ENCODE data around the gene GPR183.

The GPR183 gene

GRCh38 chr13:99267927-99268326, 39.3 kb downstream of the GPR183 start:
- Mint-ChIP-seq H3K36me3 (ENCODE audit: insufficient read depth) (peaks cover 17% of the 10 kb centered on the region), H3K9me3 (peaks cover 5% of the 10 kb centered on the region), H3K4me1 (peaks cover 57% of the 10 kb centered on the region), H3K27ac (ENCODE audit: low read depth) (no peak overlapping the region), H3K27me3 (no peaks in the 10 kb centered on the region), H3K4me3 (no peak overlapping the region)
- DNase-seq (ENCODE audit: low spot score in 2 of 2) (no peak), ATAC-seq (replicated peaks; ENCODE audit: extremely low read depth, poor library complexity, severe bottlenecking) (no peak)

- peaks cover 14% of the 10 kb centered on the region for H3K36me3 Mint-ChIP-seq (ENCODE audit: insufficient read depth)
- ATAC-seq (replicated peaks; ENCODE audit: extremely low read depth, poor library complexity, severe bottlenecking) = no peak
- H3K27me3 Mint-ChIP-seq = no peaks in the 10 kb centered on the region
- peaks cover 49% of the 10 kb centered on the region for H3K4me1 Mint-ChIP-seq
- H3K9me3 Mint-ChIP-seq = no peaks in the 10 kb centered on the region
- no peak overlapping the region for H3K27ac Mint-ChIP-seq (ENCODE audit: low read depth)
- DNase-seq (ENCODE audit: low spot score in 2 of 2) = no peak
- H3K4me3 Mint-ChIP-seq = no peak overlapping the region
Measured at GRCh38 chr13:99266827-99267226, 40.4 kb downstream of the GPR183 start.

DNA sequence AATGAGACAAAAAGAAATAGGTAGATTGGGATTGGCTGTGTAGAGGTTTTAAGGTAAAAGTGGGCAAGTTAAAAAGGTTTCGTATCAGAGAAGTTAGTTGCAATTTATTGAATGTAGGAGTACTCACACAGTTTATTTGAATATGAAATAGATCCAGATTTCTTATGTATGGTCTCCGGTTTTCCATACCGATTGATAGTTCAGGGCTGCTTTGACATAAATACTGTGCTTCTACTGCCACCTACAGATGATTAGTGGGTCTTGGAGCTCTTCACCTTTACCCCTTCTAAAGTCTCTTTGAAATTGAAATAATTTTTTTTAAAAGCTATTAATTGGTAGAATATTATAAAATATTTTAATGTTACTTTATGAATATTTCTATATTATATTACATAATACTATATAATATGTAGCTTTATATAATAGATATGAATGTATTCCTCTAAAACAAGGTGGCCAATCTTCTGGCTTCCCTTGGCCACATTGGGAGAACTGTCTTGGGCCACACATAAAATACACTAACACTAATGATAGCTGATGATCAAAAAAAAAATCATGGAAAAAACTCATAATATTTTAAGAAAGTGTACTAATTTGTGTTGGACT, 41.3 kb downstream of the GPR183 start:
- peaks cover 49% of the 10 kb centered on the region for H3K4me1 Mint-ChIP-seq
- DNase-seq (ENCODE audit: low spot score in 2 of 2) = no peak

DNA sequence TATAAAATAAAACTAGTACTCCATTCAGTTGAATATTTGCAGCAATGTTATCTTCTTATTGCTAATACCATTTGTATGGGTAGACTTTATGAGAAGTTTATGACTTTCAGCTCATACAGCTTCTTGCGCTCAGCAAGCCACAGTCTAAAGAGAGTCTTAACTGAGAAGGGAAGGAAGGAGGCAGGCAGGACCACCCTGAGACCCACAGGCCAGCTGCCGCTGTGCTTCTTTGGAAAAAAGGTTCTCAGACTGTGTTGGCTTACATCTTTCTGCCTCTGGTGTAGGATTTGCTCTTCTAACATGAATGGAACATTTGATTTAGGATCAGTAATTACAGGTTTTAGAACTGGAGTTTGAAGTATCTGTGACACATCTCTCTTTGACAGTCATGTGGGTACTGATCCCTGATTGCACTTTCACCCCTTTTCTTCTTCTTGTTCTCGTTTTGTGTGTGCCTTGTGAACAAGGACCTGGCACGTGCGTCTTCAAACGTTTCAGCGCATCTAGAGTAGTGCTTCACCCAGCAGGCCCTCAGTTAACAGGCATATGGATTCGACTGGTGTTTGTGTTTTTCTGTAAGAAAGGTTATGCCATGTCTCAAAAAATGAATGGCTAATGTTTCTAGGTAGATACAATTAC, 41.9 kb downstream of the GPR183 start:
- Mint-ChIP-seq H3K36me3 (ENCODE audit: insufficient read depth) (peaks cover 11% of the 10 kb centered on the region), H3K9me3 (no peaks in the 10 kb centered on the region), H3K4me1 (peaks cover 45% of the 10 kb centered on the region), H3K4me3 (peak overlapping the region; percentile 8), H3K27me3 (no peaks in the 10 kb centered on the region), H3K27ac (ENCODE audit: low read depth) (peak overlapping the region; percentile 39)
- no peak for ATAC-seq (replicated peaks; ENCODE audit: extremely low read depth, poor library complexity, severe bottlenecking)
- no peak for DNase-seq (ENCODE audit: low spot score in 2 of 2)

More for the DNA sequence above, 41.3 kb downstream of the GPR183 start:
- Mint-ChIP-seq H3K4me3 (peak overlapping the region; percentile 8), H3K27me3 (no peaks in the 10 kb centered on the region), H3K9me3 (no peaks in the 10 kb centered on the region), H3K27ac (ENCODE audit: low read depth) (peak overlapping the region; percentile 39), H3K36me3 (ENCODE audit: insufficient read depth) (peaks cover 14% of the 10 kb centered on the region)
- peak; percentile 62 for ATAC-seq (replicated peaks; ENCODE audit: extremely low read depth, poor library complexity, severe bottlenecking)

DNA sequence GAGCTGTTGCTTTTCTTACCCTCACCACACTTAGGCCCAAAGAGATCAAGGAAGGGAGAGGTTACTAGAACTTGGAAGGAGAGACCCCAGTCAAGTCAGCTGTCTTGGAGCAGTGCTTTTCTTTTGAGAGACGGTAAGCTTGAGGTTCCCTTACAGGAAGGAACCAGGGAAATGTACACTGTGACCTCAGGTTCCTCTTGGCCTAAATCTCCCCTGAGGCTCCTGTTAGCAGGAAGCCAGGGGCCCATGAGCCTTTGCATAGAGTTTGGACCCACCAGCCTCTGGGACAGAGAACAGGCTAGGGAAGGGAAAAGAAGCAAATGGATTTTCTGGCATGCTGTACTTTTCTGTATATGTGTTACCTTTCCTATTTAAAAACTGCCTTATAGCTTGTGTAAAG, 43.1 kb downstream of the GPR183 start:
- Mint-ChIP-seq H3K27ac (ENCODE audit: low read depth) (peak overlapping the region; percentile 39), H3K4me1 (peaks cover 55% of the 10 kb centered on the region), H3K27me3 (no peaks in the 10 kb centered on the region), H3K4me3 (no peak overlapping the region), H3K36me3 (ENCODE audit: insufficient read depth) (peaks cover 14% of the 10 kb centered on the region), H3K9me3 (no peaks in the 10 kb centered on the region)
- ATAC-seq (replicated peaks; ENCODE audit: extremely low read depth, poor library complexity, severe bottlenecking) (no peak), DNase-seq (ENCODE audit: low spot score in 2 of 2) (no peak)

GRCh38 chr13:99263126-99263785, 43.9 kb downstream of the GPR183 start:
- no peak overlapping the region for H3K4me3 Mint-ChIP-seq
- peaks cover 11% of the 10 kb centered on the region for H3K36me3 Mint-ChIP-seq (ENCODE audit: insufficient read depth)
- H3K4me1 Mint-ChIP-seq = peaks cover 57% of the 10 kb centered on the region
- DNase-seq (ENCODE audit: low spot score in 2 of 2) (no peak), ATAC-seq (replicated peaks; ENCODE audit: extremely low read depth, poor library complexity, severe bottlenecking) (no peak)
- H3K27me3 Mint-ChIP-seq = no peaks in the 10 kb centered on the region
- no peaks in the 10 kb centered on the region for H3K9me3 Mint-ChIP-seq
- H3K27ac Mint-ChIP-seq (ENCODE audit: low read depth) = peak overlapping the region; percentile 39

DNA sequence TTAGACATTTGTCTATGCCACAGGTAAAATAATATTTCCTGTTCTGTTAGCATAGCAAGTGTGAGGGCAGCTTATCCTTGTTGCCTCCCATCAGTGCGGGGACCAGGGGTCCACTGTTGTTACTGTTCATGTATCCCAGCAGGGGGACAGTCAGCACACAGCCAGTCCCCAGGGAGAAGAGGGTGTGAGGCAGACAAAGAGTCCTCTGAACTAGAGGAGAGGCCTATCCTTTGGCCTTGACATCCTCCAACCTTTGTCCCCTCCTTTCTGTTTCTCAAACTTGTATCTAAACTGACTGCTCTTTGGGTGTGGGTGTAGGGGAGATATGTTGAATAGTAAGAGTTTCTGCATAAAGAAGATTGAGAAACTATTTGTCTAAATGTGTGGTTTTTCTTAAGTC, 46.1 kb downstream of the GPR183 start:
- DNase-seq (ENCODE audit: low spot score in 2 of 2) = no peak
- Mint-ChIP-seq H3K27me3 (no peaks in the 10 kb centered on the region), H3K27ac (ENCODE audit: low read depth) (peak overlapping the region; percentile 22), H3K4me1 (peaks cover 61% of the 10 kb centered on the region), H3K9me3 (no peaks in the 10 kb centered on the region), H3K4me3 (no peak overlapping the region), H3K36me3 (ENCODE audit: insufficient read depth) (peaks cover 15% of the 10 kb centered on the region)
- no peak for ATAC-seq (replicated peaks; ENCODE audit: extremely low read depth, poor library complexity, severe bottlenecking)

DNA sequence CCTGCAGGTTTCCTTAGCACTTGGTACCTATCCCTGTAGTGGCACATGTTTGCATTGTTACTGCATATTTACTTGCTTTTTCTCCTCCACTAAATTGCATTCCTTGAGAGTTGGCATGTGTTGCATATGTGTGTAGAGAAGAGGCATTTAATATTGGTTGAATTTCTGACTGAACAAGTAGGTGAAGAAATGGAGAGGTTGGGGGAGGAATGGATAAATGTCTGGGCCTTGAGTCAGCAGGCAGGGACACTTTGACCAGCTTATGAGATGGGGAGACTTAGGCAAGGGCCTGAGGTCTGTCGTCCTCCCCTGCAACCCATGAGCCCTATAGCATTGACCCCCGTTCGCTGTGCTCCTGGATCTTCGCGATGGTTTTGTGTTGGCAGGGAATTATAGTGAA, 47.0 kb downstream of the GPR183 start:
- Mint-ChIP-seq H3K27ac (ENCODE audit: low read depth) (peak overlapping the region; percentile 90), H3K4me3 (peak overlapping the region; percentile 86), H3K9me3 (no peaks in the 10 kb centered on the region), H3K4me1 (peaks cover 60% of the 10 kb centered on the region), H3K36me3 (ENCODE audit: insufficient read depth) (peaks cover 19% of the 10 kb centered on the region), H3K27me3 (no peaks in the 10 kb centered on the region)
- DNase-seq (ENCODE audit: low spot score in 2 of 2) = no peak
- ATAC-seq (replicated peaks; ENCODE audit: extremely low read depth, poor library complexity, severe bottlenecking) = no peak

DNA sequence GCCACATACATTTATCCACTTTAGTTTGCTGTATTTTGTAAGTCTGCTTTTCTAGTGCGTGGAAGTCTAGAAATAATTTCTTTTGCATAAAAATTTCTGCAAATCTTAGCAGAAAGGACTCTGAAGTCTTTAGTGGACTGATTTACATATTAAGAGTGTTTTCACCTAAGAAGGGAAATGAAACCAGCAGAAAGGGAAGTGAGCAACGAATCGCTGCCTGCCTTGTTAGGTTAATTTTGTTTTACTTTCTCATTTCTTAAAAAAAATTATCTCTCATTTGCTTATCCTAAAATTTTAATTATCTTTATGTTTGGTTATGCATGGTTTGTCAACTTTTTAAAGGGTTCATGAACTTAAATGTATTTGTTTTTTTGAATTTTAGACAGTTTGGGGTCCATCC, 48.3 kb downstream of the GPR183 start:
- no peaks in the 10 kb centered on the region for H3K27me3 Mint-ChIP-seq
- H3K9me3 Mint-ChIP-seq = no peaks in the 10 kb centered on the region
- DNase-seq (ENCODE audit: low spot score in 2 of 2) (no peak), ATAC-seq (replicated peaks; ENCODE audit: extremely low read depth, poor library complexity, severe bottlenecking) (peak; percentile 69)
- peak overlapping the region; percentile 86 for H3K4me3 Mint-ChIP-seq
- H3K27ac Mint-ChIP-seq (ENCODE audit: low read depth) = peak overlapping the region; percentile 90
- peaks cover 65% of the 10 kb centered on the region for H3K4me1 Mint-ChIP-seq
- peaks cover 25% of the 10 kb centered on the region for H3K36me3 Mint-ChIP-seq (ENCODE audit: insufficient read depth)

GRCh38 chr13:99258210-99258860, 48.9 kb downstream of the GPR183 start, which contains the start of gene GPR18:
GPR18 (minus strand) TSS chr13:99258379; CDS start chr13:99255872, 2,507 bp downstream.
- ATAC-seq (replicated peaks; ENCODE audit: extremely low read depth, poor library complexity, severe bottlenecking) (peak; percentile 88), DNase-seq (ENCODE audit: low spot score in 2 of 2) (no peak)
- Mint-ChIP-seq H3K27me3 (no peaks in the 10 kb centered on the region), H3K4me1 (peaks cover 62% of the 10 kb centered on the region), H3K36me3 (ENCODE audit: insufficient read depth) (peaks cover 29% of the 10 kb centered on the region), H3K27ac (ENCODE audit: low read depth) (peak within 1 kb of the TSS; percentile 90), H3K9me3 (no peaks in the 10 kb centered on the region), H3K4me3 (peak within 1 kb of the TSS; percentile 86)

DNA sequence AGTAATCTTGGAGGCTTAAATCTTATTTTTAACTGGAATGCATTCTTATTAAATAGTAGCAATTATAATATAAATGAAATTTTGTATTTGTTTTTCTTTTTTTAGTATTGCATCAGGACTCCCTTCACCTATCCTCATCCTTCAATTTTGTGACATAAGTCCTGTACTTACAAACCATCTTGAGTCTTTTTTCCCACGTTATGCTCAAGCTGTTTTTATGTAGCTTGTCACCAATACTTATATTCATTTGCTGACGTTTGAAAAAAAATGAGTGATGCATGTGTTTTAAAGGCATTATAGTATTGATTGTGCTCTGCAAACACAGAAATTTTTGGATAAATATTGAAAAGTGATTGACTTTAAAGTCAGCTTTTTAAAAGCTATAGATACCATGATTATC, 49.9 kb downstream of the GPR183 start:
- DNase-seq (ENCODE audit: low spot score in 2 of 2) (no peak), ATAC-seq (replicated peaks; ENCODE audit: extremely low read depth, poor library complexity, severe bottlenecking) (no peak)
- Mint-ChIP-seq H3K9me3 (no peaks in the 10 kb centered on the region), H3K4me1 (peaks cover 59% of the 10 kb centered on the region), H3K36me3 (ENCODE audit: insufficient read depth) (peaks cover 29% of the 10 kb centered on the region), H3K27ac (ENCODE audit: low read depth) (peak overlapping the region; percentile 90), H3K4me3 (peak overlapping the region; percentile 86), H3K27me3 (no peaks in the 10 kb centered on the region)

GRCh38 chr13:99256709-99257108, 50.5 kb downstream of the GPR183 start:
- Mint-ChIP-seq H3K4me1 (peaks cover 60% of the 10 kb centered on the region), H3K27me3 (no peaks in the 10 kb centered on the region), H3K4me3 (peak overlapping the region; percentile 86), H3K36me3 (ENCODE audit: insufficient read depth) (peaks cover 27% of the 10 kb centered on the region), H3K9me3 (no peaks in the 10 kb centered on the region), H3K27ac (ENCODE audit: low read depth) (peak overlapping the region; percentile 67)
- ATAC-seq (replicated peaks; ENCODE audit: extremely low read depth, poor library complexity, severe bottlenecking) = no peak
- DNase-seq (ENCODE audit: low spot score in 2 of 2) = no peak
